ENCODE data around the gene SMIM22.

The SMIM22 gene

GRCh38 chr16:4828567-4829321, 33.6 kb downstream of the SMIM22 start:
- no peak for DNase-seq

GRCh38 chr16:4830408-4830807, 35.2 kb downstream of the SMIM22 start:
- no peak for DNase-seq

GRCh38 chr16:4831616-4832015, 36.4 kb downstream of the SMIM22 start:
- no peak for DNase-seq

- no peak for DNase-seq
Observed at GRCh38 chr16:4832698-4833343, 37.7 kb downstream of the SMIM22 start.

- no peak for DNase-seq
Observed at GRCh38 chr16:4833584-4833983, 38.4 kb downstream of the SMIM22 start.

GRCh38 chr16:4836727-4837126, 41.6 kb downstream of the SMIM22 start:
- DNase-seq = no peak

GRCh38 chr16:4837733-4838501, 42.7 kb downstream of the SMIM22 start:
- DNase-seq = no peak

- DNase-seq = no peak
Observed at GRCh38 chr16:4839942-4840341, 44.8 kb downstream of the SMIM22 start.

GRCh38 chr16:4840984-4841383, 45.8 kb downstream of the SMIM22 start:
- DNase-seq = no peak

All from stimulated activated naive CD4-positive, alpha-beta T cell treated with Interleukin-2 at 50 U/mL for 16 hours (primary cell).